ENCODE data around the gene PEX16. TPM values are rescaled to one million over a fixed set of nuclear protein-coding genes. Genes with fewer than 3 reads are reported as not detected.

Gene PEX16
- total and polyA plus RNA-seq, 2 of the 13 experiments (the other 11 are each of a cell fraction or from before 2014, with no cell fraction given) = 12.5 to 21.8 TPM

- TF ChIP-seq FOXK1 (CRISPR knock-in tag; IDR thresholded peaks at IDR 0.05; ENCODE audit: borderline replicate concordance, low read depth) (no peak), ZFP1 (CRISPR knock-in tag; IDR thresholded peaks at IDR 0.05) (no peak), POGZ (CRISPR knock-in tag; IDR thresholded peaks at IDR 0.05) (peak; percentile 12; the same call in 1 of the 2 replicates), PRMT3 (CRISPR knock-in tag; IDR thresholded peaks at IDR 0.05; ENCODE audit: borderline replicate concordance, low read depth) (no peak), ZNF3 (CRISPR knock-in tag; IDR thresholded peaks at IDR 0.05) (no peak), ARNT2 (CRISPR knock-in tag; IDR thresholded peaks at IDR 0.05; ENCODE audit: low read depth) (peak; percentile 13; the same call in 1 of the 2 replicates), YEATS4 (CRISPR knock-in tag; IDR thresholded peaks at IDR 0.05; ENCODE audit: borderline replicate concordance) (0 out of 2 replicates have a peak, but pooled peaks have one; percentile 11), ZNF841 (CRISPR knock-in tag; IDR thresholded peaks at IDR 0.05; ENCODE audit: borderline replicate concordance) (no peak), SRSF4 (IDR thresholded peaks at IDR 0.05; ENCODE audit: low read depth, low read length, poor library complexity, severe bottlenecking) (no peak), ARID4A (CRISPR knock-in tag; IDR thresholded peaks at IDR 0.05; ENCODE audit: borderline replicate concordance) (peak; percentile 9; the same call in 1 of the 2 replicates), ZNF687 (CRISPR knock-in tag; IDR thresholded peaks at IDR 0.05) (peak; percentile 34; the same call in 1 of the 2 replicates), MIER3 (CRISPR knock-in tag; IDR thresholded peaks at IDR 0.05; ENCODE audit: borderline replicate concordance) (no peak), ZNF644 (CRISPR knock-in tag; IDR thresholded peaks at IDR 0.05; ENCODE audit: low read depth) (no peak), ZNF563 (CRISPR knock-in tag; IDR thresholded peaks at IDR 0.05) (no peak), ZNF749 (CRISPR knock-in tag; IDR thresholded peaks at IDR 0.05; ENCODE audit: borderline replicate concordance) (0 out of 2 replicates have a peak, but pooled peaks have one; percentile 37)
- TF ChIP-seq, protein P1, sequence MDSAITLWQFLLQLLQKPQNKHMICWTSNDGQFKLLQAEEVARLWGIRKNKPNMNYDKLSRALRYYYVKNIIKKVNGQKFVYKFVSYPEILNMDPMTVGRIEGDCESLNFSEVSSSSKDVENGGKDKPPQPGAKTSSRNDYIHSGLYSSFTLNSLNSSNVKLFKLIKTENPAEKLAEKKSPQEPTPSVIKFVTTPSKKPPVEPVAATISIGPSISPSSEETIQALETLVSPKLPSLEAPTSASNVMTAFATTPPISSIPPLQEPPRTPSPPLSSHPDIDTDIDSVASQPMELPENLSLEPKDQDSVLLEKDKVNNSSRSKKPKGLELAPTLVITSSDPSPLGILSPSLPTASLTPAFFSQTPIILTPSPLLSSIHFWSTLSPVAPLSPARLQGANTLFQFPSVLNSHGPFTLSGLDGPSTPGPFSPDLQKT (CRISPR knock-in tag; IDR thresholded peaks at IDR 0.05; ENCODE audit: borderline replicate concordance) = no peak
- TF ChIP-seq, protein P2, sequence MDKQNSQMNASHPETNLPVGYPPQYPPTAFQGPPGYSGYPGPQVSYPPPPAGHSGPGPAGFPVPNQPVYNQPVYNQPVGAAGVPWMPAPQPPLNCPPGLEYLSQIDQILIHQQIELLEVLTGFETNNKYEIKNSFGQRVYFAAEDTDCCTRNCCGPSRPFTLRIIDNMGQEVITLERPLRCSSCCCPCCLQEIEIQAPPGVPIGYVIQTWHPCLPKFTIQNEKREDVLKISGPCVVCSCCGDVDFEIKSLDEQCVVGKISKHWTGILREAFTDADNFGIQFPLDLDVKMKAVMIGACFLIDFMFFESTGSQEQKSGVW (CRISPR knock-in tag; IDR thresholded peaks at IDR 0.05; ENCODE audit: borderline replicate concordance) = no peak
Measured at GRCh38 chr11:45922425-45923082, 4.9 kb upstream of the PEX16 start, which contains the start of gene LARGE2 (continued).
